NAMALWA (cell line): Measurements from ENCODE around the gene CNPY1.
"Not testable (repeated sequence)": the region's sequence is repeated elsewhere in the genome, so short reads cannot be mapped to it uniquely, and the experiment has no call there.

Source experiments
- DNase-seq: peaks from one replicate; pipeline ENCODE4 v3.0.0-alpha.2; 2015; ENCODE audit warnings: low spot score

The CNPY1 gene

GRCh38 chr7:155546449-155546848 is at the start of gene CNPY1:
Gene CNPY1, minus strand, starts transcription at chr7:155546559. Its CDS starts 630 bp downstream, at chr7:155545929.
- DNase-seq: not testable (repeated sequence)

GRCh38 chr7:155594961-155595366 is 48.6 kb upstream of the CNPY1 start:
- DNase-seq: no peak

GRCh38 chr7:155594163-155594732 is 47.9 kb upstream of the CNPY1 start:
- DNase-seq: no peak

- DNase-seq: no peak
These were observed 47.3 kb upstream of the CNPY1 start for GRCh38 chr7:155593461-155594162.

- no peak for DNase-seq
These were observed 44.9 kb upstream of the CNPY1 start for GRCh38 chr7:155591055-155591775.

GRCh38 chr7:155590215-155591018 is 44.1 kb upstream of the CNPY1 start:
- DNase-seq: peak; percentile 30

GRCh38 chr7:155589001-155589980 is 42.9 kb upstream of the CNPY1 start:
- no peak for DNase-seq

- no peak for DNase-seq
These were observed 42.2 kb upstream of the CNPY1 start for GRCh38 chr7:155588468-155588998.

- DNase-seq: no peak
These were observed 41.1 kb upstream of the CNPY1 start for GRCh38 chr7:155587486-155587885.

GRCh38 chr7:155586843-155587440 is 40.6 kb upstream of the CNPY1 start:
- no peak for DNase-seq

- no peak for DNase-seq
These were observed 39.6 kb upstream of the CNPY1 start for GRCh38 chr7:155585951-155586350.

GRCh38 chr7:155585532-155585895 is 39.2 kb upstream of the CNPY1 start:
- no peak for DNase-seq

- no peak for DNase-seq
These were observed 38.6 kb upstream of the CNPY1 start for GRCh38 chr7:155584763-155585531.

GRCh38 chr7:155584261-155584660 is 37.9 kb upstream of the CNPY1 start:
- DNase-seq: no peak

- DNase-seq: no peak
These were observed 37.3 kb upstream of the CNPY1 start for GRCh38 chr7:155583636-155584035.

GRCh38 chr7:155581954-155582353 is 35.6 kb upstream of the CNPY1 start:
- DNase-seq: no peak

GRCh38 chr7:155581107-155581830 is 34.9 kb upstream of the CNPY1 start:
- DNase-seq: no peak

- DNase-seq: no peak
These were observed 34.0 kb upstream of the CNPY1 start for GRCh38 chr7:155580367-155580766.

GRCh38 chr7:155579565-155579964 is 33.2 kb upstream of the CNPY1 start:
- no peak for DNase-seq
